CD14-positive monocyte (primary cell): ENCODE measurements around the gene GMPR. TPM values are rescaled to one million over a fixed set of nuclear protein-coding genes. Genes with fewer than 3 reads are reported as not detected.

Experiments used
- DNase-seq, 3 donors: peaks; one replicate each; pipeline ENCODE4 v3.0.0-alpha.2; 2011 to 2022
- H2AFZ ChIP-seq: 2 replicates; pipeline ENCODE4 v1.6.0; 2012; ENCODE audit warnings: mild to moderate bottlenecking, low read depth, low read length, inconsistent platforms; ENCODE audit not compliant: insufficient read depth, poor library complexity, severe bottlenecking
- H3K27ac ChIP-seq, 2 donors: 1 replicate in 1 of 2; 2 replicates in 1 of 2; pipeline ENCODE4 v1.5.1; 2012 to 2013; ENCODE audit warnings: low read length in 2 of 2, control low read depth in 1 of 2, inconsistent platforms in 1 of 2, low read depth in 1 of 2, mild to moderate bottlenecking in 1 of 2
- H3K27me3 ChIP-seq, 2 donors: one replicate each; pipeline versions ENCODE4 v1.6.0 to v1.6.1; 2011 to 2013; ENCODE audit warnings: low read length in 2 of 2; ENCODE audit not compliant: control insufficient read depth in 2 of 2, insufficient read depth in 2 of 2
- H3K36me3 ChIP-seq, 2 donors: replicated peaks in 1 of 2; 1 replicate in 1 of 2; 2 replicates in 1 of 2; pipeline versions ENCODE4 v1.5.1 to v1.6.1; 2012 to 2013; ENCODE audit warnings: low read length in 2 of 2, control low read depth in 1 of 2, inconsistent platforms in 1 of 2, mild to moderate bottlenecking in 1 of 2; ENCODE audit not compliant: insufficient read depth in 2 of 2, control insufficient read depth in 1 of 2
- H3K4me1 ChIP-seq, 2 donors: 1 replicate in 1 of 2; 2 replicates in 1 of 2; pipeline versions ENCODE4 v1.5.1 to v1.6.1; 2012 to 2013; ENCODE audit warnings: low read length in 2 of 2, control low read depth in 1 of 2, inconsistent platforms in 1 of 2, mild to moderate bottlenecking in 1 of 2, moderate library complexity in 1 of 2; ENCODE audit not compliant: insufficient read depth in 2 of 2, control insufficient read depth in 1 of 2
- H3K4me2 ChIP-seq: replicated peaks from 2 replicates; pipeline ENCODE3; 2012; ENCODE audit warnings: low read length, moderate library complexity, mild to moderate bottlenecking; ENCODE audit not compliant: poor library complexity, severe bottlenecking; ENCODE audit errors: extremely low read depth
- H3K4me3 ChIP-seq, 3 experiments: fragments of 200-600 bp in 1 of 3; sonication (generic) in 1 of 3; replicated peaks in 1 of 3; 1 replicate in 2 of 3; 2 replicates in 1 of 3; pipeline ENCODE4 v1.5.1; 2011 to 2013; ENCODE audit warnings: low read length in 3 of 3, mild to moderate bottlenecking in 3 of 3, control low read depth in 2 of 3, low read depth in 2 of 3, inconsistent platforms in 1 of 3, moderate library complexity in 1 of 3
- H3K79me2 ChIP-seq: 2 replicates; pipeline ENCODE4 v1.6.0; 2012; ENCODE audit warnings: mild to moderate bottlenecking, control low read depth, inconsistent platforms, low read length, moderate library complexity; ENCODE audit not compliant: insufficient read depth
- H3K9ac ChIP-seq: 2 replicates; pipeline ENCODE4 v1.6.0; 2017; ENCODE audit warnings: low read length, mild to moderate bottlenecking; ENCODE audit not compliant: insufficient read depth, poor library complexity, severe bottlenecking
- H3K9me3 ChIP-seq, 2 donors: replicated peaks in 1 of 2; 1 replicate in 1 of 2; 2 replicates in 1 of 2; pipeline versions ENCODE4 v1.5.1 to v1.6.1; 2012 to 2013; ENCODE audit warnings: low read length in 2 of 2, control low read depth in 1 of 2; ENCODE audit not compliant: control insufficient read depth in 1 of 2, insufficient read depth in 1 of 2
- H4K20me1 ChIP-seq: 2 replicates; pipeline ENCODE4 v1.6.0; 2012; ENCODE audit warnings: mild to moderate bottlenecking, low read length, control low read depth, moderate library complexity; ENCODE audit not compliant: insufficient read depth
- H3K27ac Mint-ChIP-seq, 7 donors: one replicate each; pipeline ENCODE4 v1.8.0; 2020; ENCODE audit warnings: mild to moderate bottlenecking in 7 of 7, mixed read lengths in 7 of 7, moderate library complexity in 6 of 7, inconsistent platforms in 2 of 7
- H3K27me3 Mint-ChIP-seq, 3 donors: one replicate each; pipeline ENCODE4 v1.8.0; 2021 to 2022; ENCODE audit warnings: low read depth in 3 of 3, mild to moderate bottlenecking in 3 of 3, mixed read lengths in 3 of 3, moderate library complexity in 3 of 3, inconsistent platforms in 1 of 3
- H3K36me3 Mint-ChIP-seq, 2 donors: one replicate each; pipeline ENCODE4 v1.8.0; 2020; ENCODE audit warnings: mixed read lengths in 2 of 2, inconsistent platforms in 1 of 2, mild to moderate bottlenecking in 1 of 2
- H3K4me1 Mint-ChIP-seq: one replicate; pipeline ENCODE4 v1.8.0; 2020; ENCODE audit warnings: mild to moderate bottlenecking, mixed read lengths
- H3K4me3 Mint-ChIP-seq, 2 donors: one replicate each; pipeline ENCODE4 v1.8.0; 2020; ENCODE audit warnings: mild to moderate bottlenecking in 2 of 2, mixed read lengths in 2 of 2, moderate library complexity in 1 of 2
- H3K9me3 Mint-ChIP-seq, 7 donors: one replicate each; pipeline ENCODE4 v1.8.0; 2020 to 2022; ENCODE audit warnings: mixed read lengths in 7 of 7, mild to moderate bottlenecking in 6 of 7, moderate library complexity in 6 of 7, inconsistent platforms in 2 of 7
- WGBS: methylation state at CpG from one replicate; pipeline ENCODE4 v1.1.5; 2013; ENCODE audit warnings: missing lambda C conversion rate; ENCODE audit not compliant: insufficient coverage; 5-methylcytosine and 5-hydroxymethylcytosine counted together
- intact Hi-C, 2 donors: fragments of 100-400 bp; cut with micrococcal nuclease; formaldehyde crosslinking; loops; one replicate each; pipeline versions ENCODE4 v1.15.0 to v1.15.1; 2023
- polyA plus RNA-seq, 3 donors: library from polyadenylated mRNA; depleted of rRNA in 1 of 3; unstranded in 2 of 3; stranded (reverse) in 1 of 3; fragments of 300-500 nt in 2 of 3; fragments of >200 nt in 1 of 3; fragmentation: Illumina TruSeq in 2 of 3; gene quantifications; 1 replicate in 2 of 3; 2 replicates in 1 of 3; pipeline ENCODE4 v1.2.3, GENCODE V29; 2012 to 2021
- TF ChIP-seq, protein P1 (sequence below): fragments of 200-600 bp; IDR thresholded peaks from one replicate; pipeline ENCODE4 v1.8.0; 2022; ENCODE audit warnings: antibody characterized with exemption, mild to moderate bottlenecking

The GMPR gene
- polyA plus RNA-seq, 3 donors: 1.9 to 3.8 (median 3.2) TPM

DNA sequence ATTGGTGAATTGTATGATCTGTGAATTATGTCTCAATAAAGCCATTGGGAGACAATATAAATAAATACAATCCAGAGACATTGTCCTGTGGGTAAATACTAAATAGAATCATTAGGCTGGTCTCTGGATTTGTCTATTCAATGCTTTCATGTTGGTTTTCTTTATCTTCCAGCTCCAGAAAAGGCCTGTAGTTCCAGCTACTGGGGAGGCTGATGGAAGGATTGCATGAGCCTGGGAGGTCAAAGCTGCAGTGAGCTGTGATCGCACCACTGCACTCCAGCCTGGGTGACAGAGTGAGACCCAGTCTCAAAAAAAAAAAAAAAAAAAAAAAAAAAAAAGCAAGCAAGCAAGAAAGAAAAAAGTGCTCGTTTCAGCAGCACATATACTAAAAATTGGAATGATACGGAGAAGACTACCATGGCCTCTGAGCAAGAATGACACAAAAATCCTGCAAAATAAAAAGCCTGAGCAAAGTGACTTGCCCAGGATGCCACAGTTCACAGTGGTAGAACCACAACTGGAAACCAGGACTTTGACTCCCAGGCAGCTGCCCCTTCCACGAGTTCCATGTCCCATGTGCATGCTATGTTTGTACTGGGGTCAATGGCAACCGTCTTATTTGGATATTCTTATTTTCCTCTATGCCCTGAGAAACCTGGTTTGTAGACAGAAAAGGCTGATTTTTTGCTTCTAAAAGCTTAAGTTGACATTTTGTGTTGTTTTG lies 33.6 kb upstream of the GMPR start:
- Histone ChIP-seq H3K4me3 (no peak overlapping the region), H3K9ac (no peak overlapping the region), H3K27me3 (no peaks in the 10 kb centered on the region), H3K79me2 (no peaks in the 10 kb centered on the region), H3K36me3 (no peaks in the 10 kb centered on the region), H2AFZ (no peak overlapping the region), H3K27ac (no peak overlapping the region), H3K4me1 (no peaks in the 10 kb centered on the region), H3K4me2 (no peak overlapping the region), H4K20me1 (no peaks in the 10 kb centered on the region), H3K9me3 (no peaks in the 10 kb centered on the region)
- TF ChIP-seq, protein P1, sequence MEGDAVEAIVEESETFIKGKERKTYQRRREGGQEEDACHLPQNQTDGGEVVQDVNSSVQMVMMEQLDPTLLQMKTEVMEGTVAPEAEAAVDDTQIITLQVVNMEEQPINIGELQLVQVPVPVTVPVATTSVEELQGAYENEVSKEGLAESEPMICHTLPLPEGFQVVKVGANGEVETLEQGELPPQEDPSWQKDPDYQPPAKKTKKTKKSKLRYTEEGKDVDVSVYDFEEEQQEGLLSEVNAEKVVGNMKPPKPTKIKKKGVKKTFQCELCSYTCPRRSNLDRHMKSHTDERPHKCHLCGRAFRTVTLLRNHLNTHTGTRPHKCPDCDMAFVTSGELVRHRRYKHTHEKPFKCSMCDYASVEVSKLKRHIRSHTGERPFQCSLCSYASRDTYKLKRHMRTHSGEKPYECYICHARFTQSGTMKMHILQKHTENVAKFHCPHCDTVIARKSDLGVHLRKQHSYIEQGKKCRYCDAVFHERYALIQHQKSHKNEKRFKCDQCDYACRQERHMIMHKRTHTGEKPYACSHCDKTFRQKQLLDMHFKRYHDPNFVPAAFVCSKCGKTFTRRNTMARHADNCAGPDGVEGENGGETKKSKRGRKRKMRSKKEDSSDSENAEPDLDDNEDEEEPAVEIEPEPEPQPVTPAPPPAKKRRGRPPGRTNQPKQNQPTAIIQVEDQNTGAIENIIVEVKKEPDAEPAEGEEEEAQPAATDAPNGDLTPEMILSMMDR: no peak
- WGBS: 90% methylated on average over 3 of the region's 5 CpGs
- Mint-ChIP-seq H3K4me1 (peaks cover 1% of the 10 kb centered on the region), H3K4me3 (no peak overlapping the region), H3K36me3 (no peaks in the 10 kb centered on the region), H3K27me3 (peaks cover 0 to 6% (median 2%) of the 10 kb centered on the region in 3 donors), H3K9me3 (no peaks in the 10 kb centered on the region), H3K27ac (no peak overlapping the region)
- intact Hi-C loops: no loop called here
- no peak for DNase-seq

DNA sequence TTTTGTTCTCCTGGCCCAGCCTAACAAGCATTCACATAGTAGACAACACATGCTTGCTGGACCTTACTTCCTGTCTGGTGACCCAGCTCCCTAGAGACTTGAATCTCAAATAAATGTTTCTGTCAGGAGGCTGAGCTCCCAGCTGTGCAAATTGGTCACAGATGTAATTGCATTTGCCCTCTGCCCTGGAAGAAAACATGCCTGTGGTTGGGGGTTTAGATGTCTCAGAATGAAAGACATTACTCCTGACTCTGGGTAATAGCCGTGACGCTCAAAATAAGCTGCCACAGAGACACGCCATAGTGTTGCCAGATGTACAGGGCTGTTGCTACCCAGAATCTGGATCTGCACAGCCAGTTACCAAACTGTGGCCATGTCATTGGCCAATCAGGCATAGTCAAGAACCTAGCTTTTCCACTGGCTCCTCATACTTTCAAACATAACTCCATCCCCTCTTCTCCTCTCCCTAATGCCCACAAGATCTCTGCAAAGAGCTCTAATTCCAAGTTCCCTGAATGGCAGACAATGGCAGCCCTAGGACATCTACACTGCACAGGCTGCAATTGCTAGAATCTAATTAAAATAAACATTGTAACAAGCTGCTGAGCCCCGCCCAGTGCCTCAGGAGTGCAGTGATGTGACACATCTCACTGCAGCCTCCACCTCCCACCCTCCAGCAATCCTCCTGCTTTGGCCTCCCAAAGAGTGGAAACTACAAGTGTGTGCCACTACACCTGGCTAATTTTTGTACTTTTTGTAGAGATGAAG lies 32.8 kb upstream of the GMPR start:
- peak overlapping the region in 1 of 7 donors; percentile 21 for H3K27ac Mint-ChIP-seq
- H3K27me3 Mint-ChIP-seq: peaks cover 0 to 6% (median 2%) of the 10 kb centered on the region in 3 donors
- DNase-seq: no peak
- no peaks in the 10 kb centered on the region for H3K9me3 ChIP-seq
- H3K9ac ChIP-seq: no peak overlapping the region
- H4K20me1 ChIP-seq: no peaks in the 10 kb centered on the region
- TF ChIP-seq, protein P1: no peak
- 76% methylated on average over 4 of the region's 4 CpGs for WGBS
- H3K36me3 Mint-ChIP-seq: no peaks in the 10 kb centered on the region
- no peaks in the 10 kb centered on the region for H3K79me2 ChIP-seq
- no peaks in the 10 kb centered on the region for H3K27me3 ChIP-seq
- no peak overlapping the region for H3K4me3 ChIP-seq
- H3K4me3 Mint-ChIP-seq: no peak overlapping the region
- H3K9me3 Mint-ChIP-seq: no peaks in the 10 kb centered on the region
- no peak overlapping the region for H3K27ac ChIP-seq
- intact Hi-C loops: loop anchor here (1.0 to 2.0 kb wide), 2 partner anchors 514 to 515 kb away; no protein-coding TSS in a partner anchor
- peaks cover 1% of the 10 kb centered on the region for H3K4me1 Mint-ChIP-seq
- H3K36me3 ChIP-seq: no peaks in the 10 kb centered on the region
- H3K4me2 ChIP-seq: no peak overlapping the region
- H3K4me1 ChIP-seq: no peaks in the 10 kb centered on the region
- H2AFZ ChIP-seq: no peak overlapping the region
